D341Med (cell line): ENCODE data around the gene SOS1.

Experiments used
- DNase-seq: peaks from one replicate; pipeline ENCODE4 v3.0.0; 2012; ENCODE audit warnings: low spot score

The SOS1 gene

GRCh38 chr2:39024833-39025232, 96.0 kb downstream of the SOS1 start:
- DNase-seq: no peak

- DNase-seq: no peak
Measured at GRCh38 chr2:39023649-39024048, 97.2 kb downstream of the SOS1 start.

- DNase-seq: no peak
Measured at GRCh38 chr2:39022642-39023235, 98.1 kb downstream of the SOS1 start.

- DNase-seq: no peak
Measured at GRCh38 chr2:39020383-39020782, 100.5 kb downstream of the SOS1 start.

- no peak for DNase-seq
Measured at GRCh38 chr2:39018638-39019037, 102.2 kb downstream of the SOS1 start.

- DNase-seq: no peak
Measured at GRCh38 chr2:39017334-39017733, 103.5 kb downstream of the SOS1 start.

GRCh38 chr2:39015424-39015823, 105.4 kb downstream of the SOS1 start:
- no peak for DNase-seq

- DNase-seq: no peak
Measured at GRCh38 chr2:39013871-39014270, 107.0 kb downstream of the SOS1 start.

- no peak for DNase-seq
Measured at GRCh38 chr2:39008665-39009064, 112.2 kb downstream of the SOS1 start.

GRCh38 chr2:39007875-39008504, 112.9 kb downstream of the SOS1 start:
- DNase-seq: no peak

- no peak for DNase-seq
Measured at GRCh38 chr2:39000552-39000951, 120.3 kb downstream of the SOS1 start.

- no peak for DNase-seq
Measured at GRCh38 chr2:38997781-38998180, 123.1 kb downstream of the SOS1 start.

- no peak for DNase-seq
Measured at GRCh38 chr2:38991899-38992298, 129.0 kb downstream of the SOS1 start.

GRCh38 chr2:38988716-38989115, 132.1 kb downstream of the SOS1 start:
- no peak for DNase-seq

GRCh38 chr2:38982498-38982897, 138.4 kb downstream of the SOS1 start:
- DNase-seq: no peak

- no peak for DNase-seq
Measured at GRCh38 chr2:38981670-38982357, 139.0 kb downstream of the SOS1 start.

- DNase-seq: no peak
Measured at GRCh38 chr2:38981003-38981669, 139.7 kb downstream of the SOS1 start.

- no peak for DNase-seq
Measured at GRCh38 chr2:38978908-38979307, 141.9 kb downstream of the SOS1 start.

GRCh38 chr2:38978296-38978903, 142.5 kb downstream of the SOS1 start:
- no peak for DNase-seq

- DNase-seq: no peak
Measured at GRCh38 chr2:38977047-38977446, 143.8 kb downstream of the SOS1 start.

- DNase-seq: no peak
Measured at GRCh38 chr2:38975042-38975441, 145.8 kb downstream of the SOS1 start.

GRCh38 chr2:38973266-38973665, 147.6 kb downstream of the SOS1 start:
- no peak for DNase-seq

- no peak for DNase-seq
Measured at GRCh38 chr2:38971377-38971776, 149.5 kb downstream of the SOS1 start.
